Trophoblast cell (in vitro differentiated cells and primary cell): ENCODE measurements around the gene RAP1GAP.

ENCODE experiments used
- DNase-seq, 2 donors: peaks; one replicate each; pipeline ENCODE4 v3.0.0-alpha.2; 2016
- H2AFZ ChIP-seq: 2 replicates; pipeline ENCODE4 v1.6.1; 2013; ENCODE audit warnings: low read length, moderate library complexity, mild to moderate bottlenecking; ENCODE audit not compliant: insufficient read depth, poor library complexity
- H2AK5ac ChIP-seq: 2 replicates; pipeline ENCODE4 v1.6.1; 2013; ENCODE audit warnings: mild to moderate bottlenecking, low read length
- H2BK120ac ChIP-seq: 2 replicates; pipeline ENCODE4 v1.6.1; 2013; ENCODE audit warnings: low read length, mild to moderate bottlenecking, moderate library complexity; ENCODE audit not compliant: insufficient read depth, poor library complexity
- H2BK12ac ChIP-seq: 2 replicates; pipeline ENCODE4 v1.6.1; 2013; ENCODE audit warnings: mild to moderate bottlenecking, low read length, moderate library complexity
- H2BK5ac ChIP-seq: 2 replicates; pipeline ENCODE4 v1.6.1; 2013; ENCODE audit warnings: low read length, low read depth, moderate library complexity, mild to moderate bottlenecking; ENCODE audit not compliant: poor library complexity
- H3K14ac ChIP-seq: 2 replicates; pipeline ENCODE4 v1.6.1; 2013; ENCODE audit warnings: mild to moderate bottlenecking, low read length
- H3K18ac ChIP-seq: 2 replicates; pipeline ENCODE4 v1.6.1; 2013; ENCODE audit warnings: mild to moderate bottlenecking, low read length
- H3K23ac ChIP-seq: 2 replicates; pipeline ENCODE4 v1.6.1; 2013; ENCODE audit warnings: low read length
- H3K27ac ChIP-seq: 2 replicates; pipeline ENCODE4 v1.5.1; 2013; ENCODE audit warnings: low read depth, mild to moderate bottlenecking, inconsistent platforms, low read length, moderate library complexity
- H3K27me3 ChIP-seq: 2 replicates; pipeline ENCODE4 v1.6.1; 2013; ENCODE audit warnings: inconsistent platforms, mild to moderate bottlenecking, low read length, moderate library complexity; ENCODE audit not compliant: insufficient read depth
- H3K36me3 ChIP-seq, 2 experiments: 1 replicate in 1 of 2; 2 replicates in 1 of 2; pipeline ENCODE4 v1.6.1; 2013; ENCODE audit warnings: low read length in 2 of 2, mild to moderate bottlenecking in 2 of 2, moderate library complexity in 1 of 2; ENCODE audit not compliant: insufficient read depth in 2 of 2, control insufficient read depth in 1 of 2
- H3K4ac ChIP-seq: 2 replicates; pipeline ENCODE4 v1.6.1; 2013; ENCODE audit warnings: low read depth, mild to moderate bottlenecking, low read length, moderate library complexity
- H3K4me1 ChIP-seq, 2 experiments: 1 replicate in 1 of 2; 2 replicates in 1 of 2; pipeline ENCODE4 v1.6.1; 2013; ENCODE audit warnings: low read length in 2 of 2, mild to moderate bottlenecking in 2 of 2, moderate library complexity in 1 of 2; ENCODE audit not compliant: insufficient read depth in 2 of 2, control insufficient read depth in 1 of 2
- H3K4me2 ChIP-seq: 2 replicates; pipeline ENCODE4 v1.6.1; 2013; ENCODE audit warnings: inconsistent platforms, mild to moderate bottlenecking, low read length, moderate library complexity
- H3K4me3 ChIP-seq: 2 replicates; pipeline ENCODE4 v1.5.1; 2013; ENCODE audit warnings: mild to moderate bottlenecking, low read depth, low read length, inconsistent platforms
- H3K79me1 ChIP-seq: one replicate; pipeline ENCODE4 v1.6.1; 2013; ENCODE audit warnings: low read length
- H3K79me2 ChIP-seq: 2 replicates; pipeline ENCODE4 v1.6.1; 2013; ENCODE audit warnings: low read length, mild to moderate bottlenecking; ENCODE audit not compliant: control insufficient read depth, insufficient read depth, poor library complexity
- H3K9ac ChIP-seq: 2 replicates; pipeline ENCODE4 v1.6.1; 2013; ENCODE audit warnings: mild to moderate bottlenecking, low read length
- H3K9me3 ChIP-seq: 2 replicates; pipeline ENCODE4 v1.6.1; 2013; ENCODE audit warnings: low read depth, mild to moderate bottlenecking, control low read depth, inconsistent platforms, low read length; ENCODE audit not compliant: insufficient read depth
- H4K12ac ChIP-seq: 2 replicates; pipeline ENCODE4 v1.6.1; 2013; ENCODE audit warnings: low read depth, mild to moderate bottlenecking, low read length, moderate library complexity
- H4K8ac ChIP-seq: 2 replicates; pipeline ENCODE4 v1.6.1; 2013; ENCODE audit warnings: low read depth, mild to moderate bottlenecking, low read length, moderate library complexity
- H4K91ac ChIP-seq: one replicate; pipeline ENCODE4 v1.6.1; 2013; ENCODE audit warnings: low read depth, mild to moderate bottlenecking, low read length, moderate library complexity
- WGBS: extraction: QIAGEN DNeasy Blood & Tissue Kit; methylation state at CpG from one replicate; pipeline ENCODE4 v1.1.7; 2013; ENCODE audit warnings: missing lambda C conversion rate; ENCODE audit not compliant: insufficient read length, insufficient coverage; ENCODE audit errors: extremely low coverage; 5-methylcytosine and 5-hydroxymethylcytosine counted together

Gene RAP1GAP

GRCh38 chr1:21573971-21574465 is 95.1 kb downstream of the RAP1GAP start:
- peak; percentile 71 to 73 for DNase-seq
- no peak overlapping the region for H2AK5ac ChIP-seq
- H3K4me3 ChIP-seq: no peak overlapping the region
- no peaks in the 10 kb centered on the region for H3K36me3 ChIP-seq
- no peak overlapping the region for H3K4ac ChIP-seq
- H3K27me3 ChIP-seq: no peaks in the 10 kb centered on the region
- H3K9me3 ChIP-seq: peaks cover 6% of the 10 kb centered on the region
- no peak overlapping the region for H4K91ac ChIP-seq
- H4K12ac ChIP-seq: no peak overlapping the region
- no peak overlapping the region for H3K27ac ChIP-seq
- no peak overlapping the region for H3K14ac ChIP-seq
- H3K4me1 ChIP-seq: peaks cover 2 to 3% of the 10 kb centered on the region in 2 experiments
- H2BK120ac ChIP-seq: no peak overlapping the region
- no peaks in the 10 kb centered on the region for H3K79me1 ChIP-seq
- H3K9ac ChIP-seq: no peak overlapping the region
- H3K79me2 ChIP-seq: no peaks in the 10 kb centered on the region
- H3K4me2 ChIP-seq: no peak overlapping the region
- no peak overlapping the region for H3K23ac ChIP-seq
- no peak overlapping the region for H2BK12ac ChIP-seq
- no peak overlapping the region for H2AFZ ChIP-seq
- no CpG with 5 or more reads among the region's 11 CpGs for WGBS
- H4K8ac ChIP-seq: no peak overlapping the region
- H2BK5ac ChIP-seq: no peak overlapping the region
- no peak overlapping the region for H3K18ac ChIP-seq

- H2AK5ac ChIP-seq: no peak overlapping the region
- no peak overlapping the region for H3K14ac ChIP-seq
- H3K79me2 ChIP-seq: no peaks in the 10 kb centered on the region
- DNase-seq: no peak
- no peak overlapping the region for H3K9ac ChIP-seq
- no peak overlapping the region for H3K18ac ChIP-seq
- no peak overlapping the region for H3K27ac ChIP-seq
- H3K23ac ChIP-seq: no peak overlapping the region
- H4K8ac ChIP-seq: no peak overlapping the region
- WGBS: no CpG with 5 or more reads among the region's 11 CpGs
- H3K4ac ChIP-seq: no peak overlapping the region
- H3K36me3 ChIP-seq: no peaks in the 10 kb centered on the region
- no peak overlapping the region for H2AFZ ChIP-seq
- no peak overlapping the region for H3K4me3 ChIP-seq
- H4K12ac ChIP-seq: no peak overlapping the region
- H3K27me3 ChIP-seq: no peaks in the 10 kb centered on the region
- H2BK5ac ChIP-seq: no peak overlapping the region
- peaks cover 6% of the 10 kb centered on the region for H3K9me3 ChIP-seq
- H2BK12ac ChIP-seq: no peak overlapping the region
- no peak overlapping the region for H2BK120ac ChIP-seq
- H4K91ac ChIP-seq: no peak overlapping the region
- H3K4me1 ChIP-seq: peaks cover 7 to 8% of the 10 kb centered on the region in 2 experiments
- no peak overlapping the region for H3K4me2 ChIP-seq
- no peaks in the 10 kb centered on the region for H3K79me1 ChIP-seq
These were observed 95.7 kb downstream of the RAP1GAP start for GRCh38 chr1:21573475-21573874.

GRCh38 chr1:21572735-21573277 is 96.4 kb downstream of the RAP1GAP start:
- Histone ChIP-seq H2BK12ac (no peak overlapping the region), H3K18ac (no peak overlapping the region), H2BK5ac (no peak overlapping the region), H3K79me2 (no peaks in the 10 kb centered on the region), H2AK5ac (no peak overlapping the region), H3K4me3 (no peak overlapping the region), H3K9me3 (peaks cover 6% of the 10 kb centered on the region), H3K4ac (no peak overlapping the region), H3K4me2 (no peak overlapping the region), H4K91ac (no peak overlapping the region), H3K79me1 (no peaks in the 10 kb centered on the region), H2BK120ac (no peak overlapping the region), H4K8ac (no peak overlapping the region), H2AFZ (no peak overlapping the region), H3K9ac (no peak overlapping the region), H4K12ac (no peak overlapping the region), H3K4me1 (peaks cover 13 to 15% of the 10 kb centered on the region in 2 experiments), H3K23ac (no peak overlapping the region), H3K36me3 (no peaks in the 10 kb centered on the region), H3K27ac (no peak overlapping the region), H3K14ac (no peak overlapping the region), H3K27me3 (no peaks in the 10 kb centered on the region)
- no peak for DNase-seq
- no CpG with 5 or more reads among the region's 13 CpGs for WGBS

- WGBS: no CpG with 5 or more reads among the region's 6 CpGs
- peaks cover 13 to 16% of the 10 kb centered on the region in 2 experiments for H3K4me1 ChIP-seq
- no peak overlapping the region for H4K8ac ChIP-seq
- H3K18ac ChIP-seq: no peak overlapping the region
- H3K79me1 ChIP-seq: peaks cover 2% of the 10 kb centered on the region
- H3K27me3 ChIP-seq: no peaks in the 10 kb centered on the region
- H3K14ac ChIP-seq: no peak overlapping the region
- no peak for DNase-seq
- H3K4me2 ChIP-seq: no peak overlapping the region
- H3K23ac ChIP-seq: no peak overlapping the region
- no peak overlapping the region for H2BK12ac ChIP-seq
- no peak overlapping the region for H3K4me3 ChIP-seq
- no peaks in the 10 kb centered on the region for H3K79me2 ChIP-seq
- H3K36me3 ChIP-seq: no peaks in the 10 kb centered on the region
- H4K12ac ChIP-seq: no peak overlapping the region
- no peak overlapping the region for H2BK5ac ChIP-seq
- H3K9me3 ChIP-seq: peaks cover 4% of the 10 kb centered on the region
- no peak overlapping the region for H2BK120ac ChIP-seq
- no peak overlapping the region for H4K91ac ChIP-seq
- H3K9ac ChIP-seq: no peak overlapping the region
- H3K27ac ChIP-seq: no peak overlapping the region
- no peak overlapping the region for H3K4ac ChIP-seq
- no peak overlapping the region for H2AFZ ChIP-seq
- no peak overlapping the region for H2AK5ac ChIP-seq
These were observed 96.9 kb downstream of the RAP1GAP start for GRCh38 chr1:21572221-21572620.
